ELF-1 (cell line): ENCODE measurements around the gene CD300LB.

Source experiments
- DNase-seq: peaks from one replicate; pipeline ENCODE4 v3.0.0-alpha.2; 2016; ENCODE audit warnings: low read depth, low spot score

CD300LB gene

DNA sequence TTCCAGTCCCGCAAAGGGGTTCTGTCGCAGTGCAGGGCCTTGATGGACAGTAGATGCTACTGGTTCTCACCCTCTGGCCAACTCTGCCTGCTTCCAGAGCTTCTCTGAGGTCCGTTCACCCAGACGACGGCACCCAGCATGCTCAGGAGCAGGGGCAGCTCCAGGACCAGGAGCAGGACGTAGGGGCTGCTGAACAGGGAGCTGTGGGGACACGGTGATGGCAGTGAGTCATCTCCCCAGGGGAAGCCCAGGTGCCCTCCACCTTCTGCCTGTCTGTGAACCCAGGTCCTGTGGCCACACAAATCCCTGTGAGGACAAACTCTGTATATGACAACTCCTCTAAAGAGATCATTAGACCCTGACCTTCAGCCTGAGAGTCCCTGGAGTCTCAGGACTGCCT lies 18.1 kb upstream of the CD300LB start:
- DNase-seq: no peak

DNA sequence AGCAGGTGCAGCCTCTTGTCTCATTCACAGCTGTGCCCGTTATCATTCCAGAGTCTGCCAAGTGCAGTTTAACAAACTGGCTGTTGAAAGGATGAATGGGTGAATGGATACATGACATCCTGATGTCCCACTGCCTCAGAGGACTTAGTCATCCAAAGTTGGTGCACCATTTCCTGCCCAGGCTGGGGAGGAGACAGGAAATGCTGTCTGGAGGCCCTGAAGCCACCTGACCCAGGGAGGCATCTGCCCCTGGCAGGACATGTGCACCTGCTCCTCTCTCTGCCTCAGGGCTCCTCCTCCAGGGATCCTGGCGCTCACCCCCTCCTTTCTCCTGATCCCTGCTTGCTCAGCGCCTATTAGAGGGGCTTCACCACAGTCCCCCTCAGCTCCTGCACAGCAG lies 16.5 kb upstream of the CD300LB start:
- no peak for DNase-seq

DNA sequence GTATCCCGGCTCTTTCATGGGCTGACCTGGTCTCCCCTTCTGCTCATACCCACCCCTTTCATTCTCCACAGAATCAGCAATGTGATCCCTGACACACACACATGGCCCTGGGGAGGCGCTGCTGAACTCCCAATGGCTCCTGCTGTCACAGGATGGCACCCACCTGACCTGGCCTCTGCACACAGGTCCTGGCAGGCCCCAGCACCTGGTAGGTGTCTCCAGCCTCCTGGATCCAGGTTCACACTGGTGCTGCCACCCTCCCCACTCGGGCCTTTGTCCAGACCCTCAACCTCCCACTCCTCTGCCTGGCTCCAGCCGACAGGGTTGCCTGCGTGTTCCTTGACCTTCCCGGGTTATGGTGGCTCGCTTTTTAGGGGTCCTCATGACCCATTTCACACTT lies 16.0 kb upstream of the CD300LB start:
- no peak for DNase-seq

DNA sequence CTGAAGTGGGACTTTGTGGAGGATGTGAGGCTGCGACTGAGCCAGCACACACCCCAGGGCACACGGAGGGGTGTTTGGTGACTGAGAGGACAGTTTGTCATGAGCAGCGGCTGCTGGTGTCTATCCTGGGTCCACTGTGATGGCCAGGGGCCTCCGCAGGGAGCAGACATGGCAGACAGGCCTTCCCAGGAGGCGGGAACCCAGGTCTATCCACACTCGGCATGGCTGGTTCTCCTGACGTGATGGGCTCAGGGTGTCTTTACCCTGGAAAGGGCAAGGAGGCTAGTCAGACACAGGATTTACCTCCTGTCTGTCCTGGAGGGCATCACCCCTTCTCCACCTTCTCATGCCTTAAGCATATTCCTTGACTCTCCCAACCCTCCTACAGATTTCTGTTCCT lies 15.3 kb upstream of the CD300LB start:
- DNase-seq: no peak

DNA sequence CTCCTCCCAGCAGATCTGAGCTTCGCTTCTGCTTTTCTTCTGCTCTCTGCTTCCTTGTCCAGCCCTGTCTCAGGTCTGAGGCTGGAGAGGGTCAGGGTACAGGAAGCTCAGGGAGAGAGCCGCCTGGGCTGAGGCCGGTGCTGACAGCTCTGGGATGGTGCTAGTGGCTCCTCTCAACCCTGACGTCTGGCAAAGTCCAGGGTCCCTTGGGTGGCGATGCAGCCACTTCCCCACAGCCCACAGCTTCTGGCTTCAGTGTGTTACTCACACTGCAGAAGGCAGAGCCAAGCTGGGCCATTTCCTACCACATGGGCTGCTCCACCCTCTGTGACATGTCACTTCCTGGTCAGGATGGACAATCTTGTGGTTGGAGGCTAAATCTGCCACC lies 14.6 kb upstream of the CD300LB start, which contains the start of gene CD300C:
TSS of gene CD300C (minus strand) at position 273 of the 388 bp plus-strand sequence. CDS start 333 bp downstream, outside the sequence.
- no peak for DNase-seq

DNA sequence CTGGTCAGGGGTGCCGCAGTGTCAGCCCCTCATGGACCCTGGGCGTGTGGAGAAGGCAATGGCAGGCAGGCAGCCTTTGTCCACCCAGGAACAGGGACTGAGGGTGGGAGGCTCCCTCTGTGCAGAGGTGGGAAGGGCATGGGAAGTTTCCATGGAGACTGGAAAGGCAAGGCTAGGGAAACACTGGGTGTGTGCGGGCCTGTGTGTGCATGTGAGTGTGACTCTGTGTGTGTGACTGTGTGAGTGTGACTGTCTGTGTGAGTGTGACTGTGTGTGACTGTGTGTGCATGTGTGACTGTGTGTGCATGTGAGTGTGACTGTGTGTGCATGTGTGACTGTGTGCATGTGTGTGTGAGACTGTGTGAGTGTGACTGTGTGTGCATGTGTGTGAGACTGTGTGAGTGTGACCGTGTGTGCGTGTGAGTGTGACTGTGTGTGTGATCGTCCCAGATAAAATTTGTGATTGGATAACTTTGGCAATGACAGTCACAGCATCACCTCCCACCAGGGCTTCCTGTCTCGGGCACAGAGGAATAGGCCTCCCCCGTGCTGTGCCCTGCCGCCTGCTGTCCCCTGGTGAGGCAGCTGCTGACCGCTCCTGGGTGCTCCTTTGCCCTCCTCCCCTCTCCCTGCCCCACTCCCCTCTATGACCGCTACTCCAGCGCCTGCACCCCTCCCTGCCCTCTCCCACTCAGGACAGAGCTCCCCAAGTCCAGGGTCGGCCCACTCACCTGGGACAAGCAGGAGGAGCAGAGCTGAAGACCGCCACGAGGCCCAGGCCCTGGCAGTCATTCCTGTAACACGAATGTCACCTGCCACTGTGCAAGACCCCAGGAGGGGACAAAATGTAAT lies 13.9 kb upstream of the CD300LB start:
- no peak for DNase-seq

DNA sequence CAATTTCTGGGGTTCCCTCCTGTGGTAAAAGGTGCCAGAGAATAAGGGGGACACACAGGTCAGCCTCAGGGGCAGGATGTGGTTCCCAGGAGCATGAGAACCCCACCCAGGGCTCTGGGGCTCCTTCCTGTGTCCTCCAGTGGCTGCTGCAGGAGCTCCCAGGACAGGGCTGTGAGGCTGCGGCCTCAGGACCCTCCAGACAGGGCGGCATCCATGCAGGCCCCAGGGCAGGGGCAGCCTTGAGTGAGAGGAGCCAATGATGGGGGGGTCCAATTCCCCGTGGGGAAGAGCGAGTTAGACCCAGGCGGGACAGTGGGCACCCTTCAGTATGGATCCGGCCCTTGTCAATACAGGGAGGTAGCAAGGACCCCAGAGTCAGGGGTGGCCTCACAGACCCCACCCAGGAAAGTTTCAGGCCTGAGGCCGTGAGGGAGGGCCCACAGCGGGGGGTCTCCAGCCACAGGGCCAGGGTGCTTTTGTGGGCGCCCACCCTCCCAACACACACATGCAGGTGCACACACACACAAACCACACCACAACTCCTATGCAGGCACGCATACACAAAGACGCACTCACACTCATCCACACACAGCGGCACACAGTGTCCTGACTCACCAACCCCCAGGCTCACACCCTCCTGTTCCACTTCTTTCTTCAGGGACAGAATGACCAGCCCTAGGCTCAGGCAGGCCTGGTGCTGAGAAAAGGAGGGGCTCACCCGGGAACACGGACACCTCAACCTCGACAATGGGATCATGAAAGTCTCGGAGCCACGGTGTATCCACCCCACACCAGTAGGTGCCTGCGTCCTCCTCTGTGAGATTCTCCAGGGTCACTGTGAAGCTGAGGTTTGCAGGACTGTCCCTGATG lies 12.9 kb upstream of the CD300LB start:
- no peak for DNase-seq

DNA sequence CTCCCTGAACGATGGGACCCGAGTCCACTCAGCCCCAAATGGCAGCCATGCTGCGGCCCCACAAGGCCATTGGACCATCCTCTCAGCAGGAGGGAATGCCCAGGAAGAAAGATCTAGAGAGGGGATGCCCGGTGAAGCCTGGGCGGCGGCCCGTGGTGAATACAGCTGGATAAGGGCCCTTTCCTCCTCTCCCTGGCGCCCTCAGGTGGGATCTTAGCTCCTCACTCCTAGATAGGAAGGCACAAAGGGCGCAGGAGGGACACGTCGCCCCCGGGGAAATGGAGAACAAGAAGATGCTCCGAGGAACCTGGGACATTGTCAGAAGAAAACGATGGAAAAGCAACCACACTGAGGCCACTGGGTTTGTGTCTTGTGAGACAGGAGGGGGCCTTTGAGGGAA lies 12.1 kb upstream of the CD300LB start:
- no peak for DNase-seq

DNA sequence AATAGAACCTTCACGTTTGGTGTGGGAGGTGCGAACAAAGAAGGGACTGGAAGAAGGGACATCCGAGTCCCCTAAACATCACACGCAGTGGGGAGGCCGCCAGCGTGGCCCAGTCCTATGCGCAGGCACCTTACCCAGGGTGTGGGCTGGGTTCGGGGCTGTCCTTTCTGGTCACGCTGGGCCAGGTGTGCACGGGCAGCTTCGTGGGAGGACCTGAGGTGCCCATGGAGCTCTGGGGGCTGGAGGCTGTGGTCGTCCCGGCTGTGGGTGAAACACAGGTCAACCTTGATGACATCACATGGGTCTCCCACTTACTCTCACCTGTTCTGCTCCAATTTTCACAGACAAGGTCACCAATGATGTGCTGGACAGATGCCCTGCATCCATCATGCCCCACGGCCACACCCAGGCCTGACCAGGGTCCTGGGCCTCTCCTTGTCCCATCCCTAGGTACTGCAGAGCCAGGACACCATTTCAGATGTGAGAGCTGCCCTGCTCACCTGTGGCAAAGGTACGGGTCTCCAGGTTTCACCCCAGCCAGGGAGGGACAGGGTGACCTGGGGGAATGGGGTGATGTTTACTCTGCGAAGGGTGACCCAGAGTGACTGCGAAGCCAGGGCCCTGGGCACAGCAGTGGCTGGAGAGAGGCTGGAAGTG lies 11.6 kb upstream of the CD300LB start:
- no peak for DNase-seq

DNA sequence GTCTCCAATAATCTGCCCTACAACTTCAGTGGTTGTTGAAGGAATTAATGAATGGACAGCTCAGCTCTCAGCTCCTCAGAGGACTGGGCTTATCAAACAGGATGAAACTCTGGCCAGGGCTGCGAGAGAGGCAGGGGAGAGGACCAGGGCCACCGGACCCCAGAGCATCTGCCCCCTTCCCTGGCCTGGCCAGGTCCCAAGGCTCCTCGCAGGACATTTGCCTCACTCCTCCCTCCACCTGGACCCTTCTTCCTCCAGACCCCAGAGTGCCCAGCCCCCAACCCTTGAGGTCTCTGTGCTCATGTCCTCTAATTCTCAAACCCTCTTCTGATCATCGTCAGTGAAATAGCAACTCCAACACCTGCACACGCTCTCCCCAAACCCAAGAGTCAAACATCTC lies 10.9 kb upstream of the CD300LB start:
- DNase-seq: no peak

DNA sequence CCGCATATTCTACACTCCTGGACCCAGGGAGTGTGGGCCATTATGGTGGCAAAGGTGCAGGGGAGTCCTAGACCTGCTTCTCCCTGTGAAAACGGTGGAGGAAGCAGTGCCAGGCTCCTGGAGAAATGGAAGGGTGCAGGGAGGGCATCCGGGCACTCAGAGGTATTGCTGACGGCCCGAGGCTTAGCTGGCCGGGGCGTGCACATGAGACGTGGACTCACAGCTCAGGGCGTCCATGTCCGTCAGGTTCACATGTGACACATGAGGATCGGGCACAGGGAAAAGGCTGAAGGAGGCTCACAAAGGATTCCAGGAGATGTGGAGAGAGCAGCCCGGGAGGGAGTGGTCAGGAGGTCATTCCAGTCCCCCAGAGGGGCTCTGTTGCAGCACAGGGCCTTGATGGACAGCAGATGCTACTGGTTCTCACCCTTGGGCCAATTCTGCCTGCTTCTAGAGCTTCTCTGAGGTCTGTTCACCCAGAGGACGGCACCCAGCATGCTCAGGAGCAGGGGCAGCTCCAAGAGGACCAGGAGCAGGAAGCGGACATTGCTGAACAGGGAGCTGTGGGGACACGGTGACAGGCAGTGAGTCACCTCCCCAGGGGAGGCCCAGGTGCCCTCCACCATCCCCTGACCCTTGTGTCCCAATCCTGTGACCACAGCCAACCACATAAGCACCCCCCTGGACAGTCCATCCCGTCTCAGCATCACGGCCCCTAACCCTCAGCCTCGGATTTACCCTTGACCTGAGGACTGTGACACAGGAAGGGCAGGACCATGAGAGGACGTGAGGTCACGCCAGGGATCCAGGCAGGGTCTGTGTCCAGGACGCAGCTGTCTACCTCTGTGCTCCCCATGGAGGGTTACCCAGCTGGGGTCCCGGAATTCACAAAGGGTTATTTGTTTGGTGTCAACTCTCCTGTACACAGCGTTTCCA lies 10.2 kb upstream of the CD300LB start:
- DNase-seq: no peak

DNA sequence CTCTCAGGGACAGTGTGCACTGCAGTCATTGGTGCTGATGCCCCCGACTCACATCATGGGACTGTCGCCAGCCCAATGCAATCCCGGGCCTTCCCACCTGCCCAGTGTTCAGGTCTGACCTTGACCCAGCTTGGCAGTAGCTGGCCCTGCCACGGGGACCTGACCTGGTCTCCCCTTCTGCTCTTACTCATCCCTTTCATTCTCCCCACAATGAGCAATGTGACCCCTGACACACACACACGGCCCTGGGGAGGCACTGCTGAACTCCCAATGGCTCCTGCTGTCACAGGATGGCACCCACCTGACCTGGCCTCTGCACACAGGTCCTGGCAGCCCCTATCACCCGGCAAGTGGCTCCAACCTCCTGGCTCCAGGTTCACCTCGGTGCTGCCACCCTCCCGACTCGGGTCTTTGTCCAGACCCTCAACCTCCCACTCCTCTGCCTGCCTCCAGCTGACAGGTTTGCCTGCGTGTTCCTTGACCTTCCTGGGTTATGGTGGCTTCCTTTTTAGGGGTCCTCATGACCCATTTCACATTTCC lies 8.1 kb upstream of the CD300LB start:
- DNase-seq: no peak

DNA sequence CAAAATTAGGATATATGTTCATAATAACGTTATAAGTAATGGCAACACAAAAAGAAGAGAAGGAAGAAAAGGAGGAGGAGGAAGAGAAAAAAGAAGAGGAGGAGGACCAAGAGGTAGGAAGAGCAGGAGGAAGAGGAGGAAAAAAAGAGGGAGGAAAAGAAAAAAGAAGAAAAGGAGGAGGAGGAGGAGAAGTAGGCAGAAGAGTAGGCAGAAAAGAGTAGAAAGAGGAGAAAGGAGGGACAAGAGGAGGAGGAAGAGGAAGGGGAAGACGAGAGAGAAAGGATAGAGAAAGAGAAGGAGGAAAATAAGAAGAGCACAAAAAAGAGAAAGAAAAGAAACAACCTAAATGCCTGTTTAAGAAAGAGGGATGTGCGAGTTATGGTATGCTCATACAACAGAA lies 5.6 kb upstream of the CD300LB start:
- DNase-seq: no peak

DNA sequence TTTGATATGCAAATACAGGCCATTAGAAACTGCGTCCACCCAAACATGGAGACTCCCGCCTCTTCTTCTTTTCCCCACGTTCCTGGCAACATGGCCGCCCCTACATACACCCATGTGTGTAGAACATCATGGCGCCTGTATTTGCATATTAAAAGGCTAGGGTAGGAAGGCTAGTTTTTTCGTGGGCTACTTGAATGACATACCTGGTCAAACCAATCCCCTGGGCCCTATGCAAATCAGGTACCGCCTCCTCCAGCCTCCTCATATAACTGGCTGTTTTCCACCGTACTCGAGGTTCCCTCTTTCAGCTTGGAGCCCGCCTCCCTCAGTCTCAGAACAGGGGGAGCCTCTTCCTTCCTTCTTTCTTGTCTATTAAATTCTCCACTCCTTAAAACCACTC lies 840 bp upstream of the CD300LB start:
- DNase-seq: peak; percentile 90

DNA sequence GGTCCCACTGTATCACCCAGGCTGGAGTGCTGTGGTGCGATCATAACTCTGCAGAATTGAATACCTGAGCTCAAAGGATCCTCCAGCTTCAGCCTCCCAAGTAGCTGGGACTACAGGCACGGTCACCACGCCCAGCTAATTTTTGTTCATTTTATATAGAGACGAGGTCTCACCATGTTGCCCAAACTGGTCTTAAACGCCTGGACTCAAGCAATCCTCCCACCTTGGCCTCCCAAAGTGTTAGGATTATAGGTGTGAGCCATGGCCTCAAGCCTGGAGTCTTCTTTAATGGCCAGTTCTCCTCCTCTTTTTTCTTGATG lies 484 bp downstream of the CD300LB start:
- no peak for DNase-seq

DNA sequence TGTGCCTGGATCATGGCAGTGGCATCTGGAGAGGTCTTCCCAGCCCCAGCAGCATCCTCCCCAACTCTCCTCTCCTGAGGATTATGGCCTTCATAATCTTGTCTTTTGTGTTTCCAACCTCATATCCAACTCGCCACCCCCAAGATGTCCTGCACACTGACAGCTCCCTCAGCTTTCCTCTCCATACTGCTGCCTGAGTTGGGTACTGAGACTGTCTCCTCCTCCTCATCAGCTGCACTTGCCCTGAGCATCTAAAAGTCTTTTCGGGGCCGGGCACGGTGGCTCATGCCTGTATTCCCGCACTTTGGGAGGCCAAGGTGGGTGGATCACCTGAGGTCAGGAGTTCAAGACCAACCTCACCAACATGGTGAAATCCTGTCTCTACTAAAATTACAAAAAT lies 2.0 kb downstream of the CD300LB start:
- no peak for DNase-seq

DNA sequence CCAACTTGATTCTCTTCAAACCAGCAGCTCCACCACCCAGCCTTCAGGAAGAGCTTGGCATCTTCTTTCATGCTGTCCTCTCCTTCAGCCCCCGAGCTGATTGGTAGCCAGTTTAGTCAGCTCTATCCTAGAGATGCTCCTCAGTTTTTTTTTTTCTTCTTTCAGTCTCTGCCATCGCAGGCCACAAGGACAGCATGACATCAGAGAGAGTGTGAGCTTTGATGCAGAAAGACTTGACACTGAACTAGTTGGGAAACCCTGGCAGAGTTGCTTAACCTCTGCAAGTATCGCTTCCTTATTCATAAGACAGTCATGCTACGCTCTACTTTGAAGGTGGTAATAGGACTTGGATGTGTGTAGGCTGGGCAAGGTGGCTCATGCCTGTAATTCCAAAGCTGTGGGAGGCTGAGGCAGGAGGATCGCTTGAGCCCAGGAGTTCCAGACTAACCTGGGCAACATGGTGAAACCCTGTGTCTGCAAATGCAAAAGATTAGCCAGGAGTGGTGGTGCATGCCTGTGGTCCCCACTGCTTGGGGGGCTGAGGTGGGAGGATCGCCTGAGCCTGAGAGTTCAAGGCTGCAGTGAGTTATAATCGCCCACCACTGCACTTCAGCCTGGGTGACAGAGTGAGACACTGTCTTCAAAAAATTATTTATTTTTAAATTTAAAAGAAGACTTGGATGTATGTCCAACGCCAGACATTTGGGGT lies 2.6 kb downstream of the CD300LB start:
- no peak for DNase-seq

DNA sequence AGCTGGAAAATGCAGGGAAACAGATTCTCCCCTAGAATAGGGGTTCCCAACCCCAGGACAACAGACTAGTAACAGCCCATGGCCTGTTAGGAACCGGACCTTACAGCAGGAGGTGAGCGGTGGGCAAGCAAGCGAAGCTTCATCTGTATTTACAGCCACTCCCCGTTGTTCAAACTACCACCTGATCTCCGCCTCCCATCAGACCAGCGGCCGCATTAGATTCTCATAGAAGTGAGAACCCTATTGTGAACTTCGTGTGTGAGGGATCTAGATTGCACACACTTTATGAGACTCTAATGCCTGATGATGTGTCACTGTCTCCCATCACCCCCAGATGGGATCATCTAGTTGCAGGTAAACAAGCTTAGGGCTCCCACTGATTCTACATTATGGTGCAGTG lies 3.5 kb downstream of the CD300LB start:
- DNase-seq: no peak

DNA sequence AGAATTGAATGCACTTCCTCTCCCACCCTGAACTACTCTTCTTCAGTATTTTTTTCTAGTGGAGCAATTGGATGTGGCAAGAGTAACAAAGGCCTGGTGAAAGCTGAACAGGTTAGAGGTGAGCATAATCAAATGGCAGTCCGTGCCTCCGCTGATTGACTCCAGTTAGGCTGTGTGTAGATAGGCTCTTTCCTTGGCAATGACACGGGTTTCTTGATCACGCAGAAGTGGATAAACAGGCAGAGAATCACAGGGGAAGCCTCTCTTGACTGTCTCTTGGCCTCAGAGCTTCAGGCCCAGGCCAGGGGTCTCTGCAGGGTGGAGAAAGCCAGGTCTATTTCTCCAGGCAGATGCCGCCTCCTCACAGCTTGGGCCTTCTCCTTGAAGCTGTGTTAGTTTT lies 4.2 kb downstream of the CD300LB start:
- DNase-seq: no peak

DNA sequence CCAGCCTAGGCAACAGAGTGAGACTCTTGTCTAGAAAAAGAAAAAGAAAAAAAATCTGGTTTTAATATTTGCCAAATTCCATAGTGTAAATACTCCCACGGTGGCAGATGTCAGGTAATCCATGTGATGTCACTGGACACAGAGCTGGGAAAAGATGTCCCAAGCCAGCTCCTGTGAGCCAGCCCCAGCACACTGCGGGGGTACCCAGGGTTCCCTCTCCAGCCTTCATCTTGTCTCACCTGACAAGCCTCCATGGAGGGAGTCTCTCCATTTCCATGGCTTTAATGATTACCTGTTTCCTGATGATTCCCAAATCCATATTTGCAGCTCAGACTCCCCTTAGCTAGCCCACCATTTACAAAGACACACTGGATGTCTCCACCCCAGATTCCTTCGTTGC lies 4.6 kb downstream of the CD300LB start:
- DNase-seq: no peak
